H9 (cell line): ENCODE results near the gene LRRC27. TPM values are rescaled to one million over a fixed set of nuclear protein-coding genes. Genes with fewer than 3 reads are reported as not detected.

ENCODE experiments used
- DNase-seq: peaks from one replicate; pipeline ENCODE4 v3.0.0-alpha.2; 2017
- H2AFZ ChIP-seq: one replicate; pipeline ENCODE4 v1.6.1; 2013; ENCODE audit warnings: mild to moderate bottlenecking, low read length, control low read depth, moderate library complexity
- H2AK5ac ChIP-seq: 2 replicates; pipeline ENCODE4 v1.6.1; 2013; ENCODE audit warnings: low read length, control low read depth, mixed read lengths; ENCODE audit not compliant: insufficient read length
- H2BK120ac ChIP-seq: one replicate; pipeline ENCODE4 v1.6.1; 2013; ENCODE audit warnings: low read depth, mild to moderate bottlenecking, low read length, control low read depth, inconsistent platforms; ENCODE audit not compliant: poor library complexity, severe bottlenecking
- H2BK12ac ChIP-seq: 2 replicates; pipeline ENCODE4 v1.6.1; 2013; ENCODE audit warnings: low read length, control low read depth, mixed read lengths, low read depth; ENCODE audit not compliant: insufficient read length
- H2BK15ac ChIP-seq: 2 replicates; pipeline ENCODE4 v1.6.1; 2013; ENCODE audit warnings: low read depth, low read length, control low read depth
- H2BK20ac ChIP-seq: one replicate; pipeline ENCODE4 v1.6.1; 2013; ENCODE audit warnings: low read depth, mild to moderate bottlenecking, low read length, control low read depth, inconsistent platforms; ENCODE audit not compliant: poor library complexity, severe bottlenecking
- H2BK5ac ChIP-seq: 2 replicates; pipeline ENCODE4 v1.6.1; 2013; ENCODE audit warnings: low read length, control low read depth, mixed read lengths; ENCODE audit not compliant: insufficient read length
- H3K14ac ChIP-seq: 2 replicates; pipeline ENCODE4 v1.6.1; 2013; ENCODE audit warnings: low read length, control low read depth; ENCODE audit not compliant: insufficient read depth
- H3K18ac ChIP-seq: 2 replicates; pipeline ENCODE4 v1.6.1; 2013; ENCODE audit warnings: low read depth, mild to moderate bottlenecking, mixed read lengths, low read length, control low read depth; ENCODE audit not compliant: insufficient read length
- H3K23ac ChIP-seq: 2 replicates; pipeline ENCODE4 v1.6.1; 2013; ENCODE audit warnings: low read length, control low read depth, mixed read lengths, low read depth; ENCODE audit not compliant: insufficient read length
- H3K23me2 ChIP-seq: 2 replicates; pipeline ENCODE4 v1.6.1; 2013; ENCODE audit warnings: low read depth, mild to moderate bottlenecking, mixed read lengths, low read length, control low read depth; ENCODE audit not compliant: insufficient read length, poor library complexity, severe bottlenecking
- H3K27ac ChIP-seq: 2 replicates; pipeline ENCODE4 v1.5.1; 2013; ENCODE audit warnings: low read length, control low read depth, mixed read lengths, low read depth; ENCODE audit not compliant: insufficient read length
- H3K27me3 ChIP-seq: 2 replicates; pipeline ENCODE4 v1.6.1; 2013; ENCODE audit warnings: low read length, control low read depth, inconsistent platforms; ENCODE audit not compliant: insufficient read depth
- H3K4ac ChIP-seq: 2 replicates; pipeline ENCODE4 v1.6.1; 2013; ENCODE audit warnings: low read depth, mild to moderate bottlenecking, control low read depth, inconsistent platforms, low read length, moderate library complexity
- H3K4me1 ChIP-seq: 2 replicates; pipeline ENCODE4 v1.6.1; 2013; ENCODE audit warnings: low read length, control low read depth, inconsistent platforms; ENCODE audit not compliant: insufficient read depth
- H3K4me2 ChIP-seq: 2 replicates; pipeline ENCODE4 v1.6.1; 2013; ENCODE audit warnings: low read length, control low read depth, mixed read lengths; ENCODE audit not compliant: insufficient read length, insufficient read depth
- H3K56ac ChIP-seq: 2 replicates; pipeline ENCODE4 v1.6.1; 2013; ENCODE audit warnings: low read depth, mild to moderate bottlenecking, mixed read lengths, low read length, control low read depth; ENCODE audit not compliant: insufficient read length
- H3K79me1 ChIP-seq: 2 replicates; pipeline ENCODE4 v1.6.1; 2013; ENCODE audit warnings: low read depth, mild to moderate bottlenecking, moderate library complexity, low read length, control low read depth, inconsistent platforms; ENCODE audit not compliant: insufficient read depth, poor library complexity, severe bottlenecking
- H3K79me2 ChIP-seq: 2 replicates; pipeline ENCODE4 v1.6.1; 2013; ENCODE audit warnings: low read length, control low read depth, inconsistent platforms; ENCODE audit not compliant: insufficient read depth
- H3K9ac ChIP-seq: 2 replicates; pipeline ENCODE4 v1.6.1; 2013; ENCODE audit warnings: low read length, control low read depth, mixed read lengths; ENCODE audit not compliant: insufficient read length; ENCODE audit errors: extremely low read depth
- H3K9me3 ChIP-seq: one replicate; pipeline ENCODE4 v1.6.1; 2013; ENCODE audit warnings: low read depth, low read length, inconsistent platforms; ENCODE audit not compliant: control insufficient read depth
- H3T11ph ChIP-seq: one replicate; pipeline ENCODE4 v1.6.1; 2013; ENCODE audit warnings: mild to moderate bottlenecking, low read length, control low read depth, inconsistent platforms
- H4K20me1 ChIP-seq: one replicate; pipeline ENCODE4 v1.6.1; 2013; ENCODE audit not compliant: control insufficient read depth, insufficient read length, insufficient read depth
- H4K5ac ChIP-seq: 2 replicates; pipeline ENCODE4 v1.6.1; 2013; ENCODE audit warnings: low read depth, mild to moderate bottlenecking, mixed read lengths, low read length, control low read depth; ENCODE audit not compliant: insufficient read length
- H4K8ac ChIP-seq: replicated peaks from 2 replicates; pipeline ENCODE4 v1.6.1; 2013; ENCODE audit warnings: low read length, control low read depth, mixed read lengths, low read depth; ENCODE audit not compliant: insufficient read length
- H4K91ac ChIP-seq: 2 replicates; pipeline ENCODE4 v1.6.1; 2013; ENCODE audit warnings: low read depth, mild to moderate bottlenecking, moderate library complexity, mixed read lengths, low read length, control low read depth; ENCODE audit not compliant: insufficient read length
- H3K27ac Mint-ChIP-seq, 3 experiments: 2 replicates in 2 of 3; 3 replicates in 1 of 3; pipeline ENCODE4 v1.8.0; 2020 to 2021; ENCODE audit warnings: mixed read lengths in 3 of 3, mild to moderate bottlenecking in 1 of 3, moderate library complexity in 1 of 3
- H3K27me3 Mint-ChIP-seq: 2 replicates; pipeline ENCODE4 v1.8.0; 2021; ENCODE audit warnings: low read depth, mild to moderate bottlenecking, moderate library complexity, mixed read lengths
- H3K36me3 Mint-ChIP-seq, 3 experiments: 2 replicates in 2 of 3; 3 replicates in 1 of 3; pipeline ENCODE4 v1.8.0; 2020 to 2021; ENCODE audit warnings: low read depth in 3 of 3, mixed read lengths in 3 of 3; ENCODE audit not compliant: insufficient read depth in 1 of 3
- H3K4me1 Mint-ChIP-seq, 2 experiments: 2 replicates each; pipeline ENCODE4 v1.8.0; 2020; ENCODE audit warnings: mixed read lengths in 2 of 2
- H3K4me3 Mint-ChIP-seq, 2 experiments: 2 replicates in 1 of 2; 3 replicates in 1 of 2; pipeline ENCODE4 v1.8.0; 2020 to 2021; ENCODE audit warnings: mild to moderate bottlenecking in 2 of 2, mixed read lengths in 2 of 2, moderate library complexity in 1 of 2
- H3K9me3 Mint-ChIP-seq, 2 experiments: 2 replicates in 1 of 2; 3 replicates in 1 of 2; pipeline ENCODE4 v1.8.0; 2020; ENCODE audit warnings: mild to moderate bottlenecking in 2 of 2, mixed read lengths in 2 of 2, moderate library complexity in 1 of 2
- CTCF ChIP-seq: fragments of 200-600 bp; sonication (generic); conservative IDR thresholded peaks from 3 replicates; pipeline ENCODE4 v1.8.0; 2021; ENCODE audit warnings: antibody characterized with exemption, mild to moderate bottlenecking
- WGBS: extraction: QIAGEN DNeasy Blood & Tissue Kit; methylation state at CpG from one replicate; pipeline ENCODE4 v1.1.7; 2013; ENCODE audit warnings: missing lambda C conversion rate, low lambda C conversion rate, mixed read lengths; ENCODE audit not compliant: insufficient read length; ENCODE audit errors: extremely low coverage; 5-methylcytosine and 5-hydroxymethylcytosine counted together
- total RNA-seq: library from RNA; stranded (reverse); gene quantifications from 2 replicates; pipeline ENCODE4 v1.2.1, GENCODE V29; 2021

Gene LRRC27
- total RNA-seq, 1 experiment from 2014 or later = 2.7 TPM

GRCh38 chr10:132407846-132408278, 75.9 kb downstream of the LRRC27 start:
- no peak overlapping the region for H2AFZ ChIP-seq
- Mint-ChIP-seq H3K27ac (peak overlapping the region; percentile 95 to 99 (median 98)), H3K27me3 (no peaks in the 10 kb centered on the region), H3K4me1 (peaks cover 33 to 42% of the 10 kb centered on the region in 2 experiments), H3K9me3 (no peaks in the 10 kb centered on the region), H3K36me3 (peaks cover 3 to 15% (median 8%) of the 10 kb centered on the region in 3 experiments), H3K4me3 (peak overlapping the region; percentile 36 to 64; a peak in 2 of 5 replicates)
- no peak overlapping the region for H4K5ac ChIP-seq
- H2BK20ac ChIP-seq = no peak overlapping the region
- peak overlapping the region; percentile 89 for H3K18ac ChIP-seq
- H4K91ac ChIP-seq = peak overlapping the region; percentile 97
- H3K9ac ChIP-seq = no peak overlapping the region
- H3K9me3 ChIP-seq = no peaks in the 10 kb centered on the region
- H3K4ac ChIP-seq = peak overlapping the region; percentile 80
- no peak overlapping the region for H3K23ac ChIP-seq
- no peak overlapping the region for H3K56ac ChIP-seq
- no peak overlapping the region for H2AK5ac ChIP-seq
- H3T11ph ChIP-seq = no peak overlapping the region
- H3K27ac ChIP-seq = peak overlapping the region; percentile 20
- H2BK5ac ChIP-seq = no peak overlapping the region
- H2BK12ac ChIP-seq = no peak overlapping the region
- no peaks in the 10 kb centered on the region for H3K23me2 ChIP-seq
- H3K79me2 ChIP-seq = no peaks in the 10 kb centered on the region; the same call in 1 of the 2 replicates
- peak overlapping the region; percentile 80 for H3K14ac ChIP-seq
- peak overlapping the region; percentile 5 for H3K4me2 ChIP-seq
- DNase-seq = peak; percentile 88
- H4K8ac ChIP-seq = no peak overlapping the region
- H3K4me1 ChIP-seq = peaks cover 8% of the 10 kb centered on the region; the same call in 1 of the 2 replicates
- no CpG with 5 or more reads among the region's 17 CpGs for WGBS
- no peak for TF ChIP-seq CTCF
- H2BK120ac ChIP-seq = no peak overlapping the region
- no peaks in the 10 kb centered on the region for H3K27me3 ChIP-seq
- H3K79me1 ChIP-seq = no peaks in the 10 kb centered on the region
- no peak overlapping the region for H2BK15ac ChIP-seq
- peaks cover 4% of the 10 kb centered on the region for H4K20me1 ChIP-seq
